Activated B cell treated with CpG ODN at 0.5 μM for 24 hours (primary cell): ENCODE results near the gene SLC9A3. TPM values are rescaled to one million over a fixed set of nuclear protein-coding genes. Genes with fewer than 3 reads are reported as not detected.

Source experiments
- ATAC-seq: fragments of 200-7000 bp; cut with Tn5 transposase; one replicate; pipeline ENCODE4 v1.10.0; 2021; ENCODE audit warnings: low read depth, mild to moderate bottlenecking, moderate library complexity
- CTCF ChIA-PET: fragments of 350-600 bp; sonication (Branson Sonifier 250); formaldehyde crosslinking; loops from one replicate; lab custom pipeline; 2021; ENCODE audit warnings: antibody characterized with exemption; lab: Charles Lee
- POLR2A ChIA-PET: fragments of 350-600 bp; sonication (Branson Sonifier 250); formaldehyde crosslinking; loops from one replicate; lab custom pipeline; 2021; ENCODE audit warnings: antibody characterized with exemption; lab: Charles Lee
- DNase-seq: peaks from one replicate; pipeline ENCODE4 v3.0.0; 2022
- H3K27ac Mint-ChIP-seq: one replicate; pipeline ENCODE4 v1.8.0; 2020; ENCODE audit warnings: mixed read lengths
- H3K27me3 Mint-ChIP-seq: one replicate; pipeline ENCODE4 v1.8.0; 2021; ENCODE audit warnings: mixed read lengths
- H3K36me3 Mint-ChIP-seq: one replicate; pipeline ENCODE4 v1.8.0; 2021; ENCODE audit warnings: low read depth, mixed read lengths
- H3K4me1 Mint-ChIP-seq: one replicate; pipeline ENCODE4 v1.8.0; 2021; ENCODE audit warnings: mixed read lengths
- H3K4me3 Mint-ChIP-seq: one replicate; pipeline ENCODE4 v1.8.0; 2020; ENCODE audit warnings: mild to moderate bottlenecking, mixed read lengths
- H3K9me3 Mint-ChIP-seq: one replicate; pipeline ENCODE4 v1.8.0; 2020; ENCODE audit warnings: mixed read lengths
- CTCF ChIP-seq: fragments of 200-600 bp; IDR thresholded peaks from one replicate; pipeline ENCODE4 v1.8.0; 2022; ENCODE audit warnings: antibody characterized with exemption, mild to moderate bottlenecking
- intact Hi-C: fragments of 100-400 bp; cut with micrococcal nuclease; formaldehyde crosslinking; loops from one replicate; pipeline ENCODE4 v1.15.1; 2024
- total RNA-seq: library from RNA; stranded (reverse); gene quantifications from 2 replicates; pipeline ENCODE4 v1.2.3, GENCODE V29; 2022

The SLC9A3 gene
- total RNA-seq, 1 donor from 2014 or later: 0.20 TPM

GRCh38 chr5:439181-439580 lies 85.1 kb downstream of the SLC9A3 start:
- Mint-ChIP-seq H3K27ac (no peak overlapping the region), H3K9me3 (no peaks in the 10 kb centered on the region), H3K4me3 (no peak overlapping the region), H3K4me1 (peaks cover 16% of the 10 kb centered on the region), H3K36me3 (peaks cover 3% of the 10 kb centered on the region), H3K27me3 (peaks cover 2% of the 10 kb centered on the region)
- POLR2A ChIA-PET: no interaction called here
- TF ChIP-seq CTCF: no peak
- ATAC-seq (no peak), DNase-seq (no peak)
- intact Hi-C loops: no loop called here
- CTCF ChIA-PET: no interaction called here

GRCh38 chr5:438481-438981 lies 85.7 kb downstream of the SLC9A3 start:
- CTCF ChIA-PET: no interaction called here
- Mint-ChIP-seq H3K27me3 (peaks cover 2% of the 10 kb centered on the region), H3K36me3 (peaks cover 2% of the 10 kb centered on the region), H3K4me1 (peaks cover 11% of the 10 kb centered on the region), H3K27ac (no peak overlapping the region), H3K9me3 (no peaks in the 10 kb centered on the region), H3K4me3 (no peak overlapping the region)
- intact Hi-C loops: no loop called here
- POLR2A ChIA-PET: no interaction called here
- ATAC-seq: no peak
- DNase-seq: peak; percentile 10
- no peak for TF ChIP-seq CTCF

GRCh38 chr5:437281-437771 lies 86.9 kb downstream of the SLC9A3 start:
- Mint-ChIP-seq H3K4me1 (peaks cover 5% of the 10 kb centered on the region), H3K27ac (no peak overlapping the region), H3K9me3 (no peaks in the 10 kb centered on the region), H3K36me3 (no peaks in the 10 kb centered on the region), H3K27me3 (peaks cover 3% of the 10 kb centered on the region), H3K4me3 (no peak overlapping the region)
- DNase-seq (peak; percentile 9), ATAC-seq (no peak)
- intact Hi-C loops: no loop called here
- CTCF ChIA-PET: interaction anchor here (1.2 kb wide), 2 partner anchors 9 to 121 kb away, joined by 4 read pairs; no protein-coding TSS in a partner anchor
- POLR2A ChIA-PET: no interaction called here
- TF ChIP-seq CTCF: no peak

- ChIA-PET CTCF (interaction anchor here (1.2 kb wide), 2 partner anchors 10 to 120 kb away, joined by 4 read pairs; no protein-coding TSS in a partner anchor), POLR2A (no interaction called here)
- H3K4me1 Mint-ChIP-seq: peaks cover 3% of the 10 kb centered on the region
- no peak for DNase-seq
- no peak overlapping the region for H3K4me3 Mint-ChIP-seq
- no peak for TF ChIP-seq CTCF
- H3K36me3 Mint-ChIP-seq: no peaks in the 10 kb centered on the region
- H3K9me3 Mint-ChIP-seq: no peaks in the 10 kb centered on the region
- intact Hi-C loops: no loop called here
- H3K27me3 Mint-ChIP-seq: peaks cover 4% of the 10 kb centered on the region
- no peak overlapping the region for H3K27ac Mint-ChIP-seq
- ATAC-seq: no peak
These were observed 87.6 kb downstream of the SLC9A3 start for GRCh38 chr5:436641-436975.

- intact Hi-C loops: no loop called here
- Mint-ChIP-seq H3K9me3 (no peaks in the 10 kb centered on the region), H3K27me3 (peaks cover 5% of the 10 kb centered on the region), H3K4me1 (peaks cover 3% of the 10 kb centered on the region), H3K36me3 (no peaks in the 10 kb centered on the region), H3K27ac (no peak overlapping the region), H3K4me3 (no peak overlapping the region)
- TF ChIP-seq CTCF: no peak
- DNase-seq (peak; percentile 11), ATAC-seq (no peak)
- ChIA-PET CTCF (interaction anchor here (1.2 kb wide), 1 partner anchor 119 kb away, joined by 4 read pairs; no protein-coding TSS in a partner anchor), POLR2A (no interaction called here)
These were observed 88.1 kb downstream of the SLC9A3 start for GRCh38 chr5:435961-436640.
